OCI-LY3 (cell line): ENCODE results near the gene ATP2A1.

Source experiments
- EZH2phosphoT487 ChIP-seq: fragments of 200-600 bp; shearing (Covaris generic); IDR thresholded peaks from 2 replicates; pipeline ENCODE4 v1.6.1; 2018; ENCODE audit warnings: antibody characterized with exemption, mixed run types, low read depth
- TF ChIP-seq, protein P1 (sequence below): fragments of 200-600, 300-600 bp; sonication (generic); IDR thresholded peaks from 2 replicates; pipeline ENCODE4 v1.5.1; 2014; ENCODE audit warnings: antibody characterized with exemption, low read length, low read depth

GRCh38 chr16:28927815-28928214 lies 49.5 kb downstream of the ATP2A1 start:
- TF ChIP-seq, protein P1, sequence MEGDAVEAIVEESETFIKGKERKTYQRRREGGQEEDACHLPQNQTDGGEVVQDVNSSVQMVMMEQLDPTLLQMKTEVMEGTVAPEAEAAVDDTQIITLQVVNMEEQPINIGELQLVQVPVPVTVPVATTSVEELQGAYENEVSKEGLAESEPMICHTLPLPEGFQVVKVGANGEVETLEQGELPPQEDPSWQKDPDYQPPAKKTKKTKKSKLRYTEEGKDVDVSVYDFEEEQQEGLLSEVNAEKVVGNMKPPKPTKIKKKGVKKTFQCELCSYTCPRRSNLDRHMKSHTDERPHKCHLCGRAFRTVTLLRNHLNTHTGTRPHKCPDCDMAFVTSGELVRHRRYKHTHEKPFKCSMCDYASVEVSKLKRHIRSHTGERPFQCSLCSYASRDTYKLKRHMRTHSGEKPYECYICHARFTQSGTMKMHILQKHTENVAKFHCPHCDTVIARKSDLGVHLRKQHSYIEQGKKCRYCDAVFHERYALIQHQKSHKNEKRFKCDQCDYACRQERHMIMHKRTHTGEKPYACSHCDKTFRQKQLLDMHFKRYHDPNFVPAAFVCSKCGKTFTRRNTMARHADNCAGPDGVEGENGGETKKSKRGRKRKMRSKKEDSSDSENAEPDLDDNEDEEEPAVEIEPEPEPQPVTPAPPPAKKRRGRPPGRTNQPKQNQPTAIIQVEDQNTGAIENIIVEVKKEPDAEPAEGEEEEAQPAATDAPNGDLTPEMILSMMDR = no peak
- TF ChIP-seq EZH2phosphoT487 = no peak
